IMR-90 (cell line): ENCODE data around the gene TMEM59. TPM values are rescaled to one million over a fixed set of nuclear protein-coding genes. Genes with fewer than 3 reads are reported as not detected.

ENCODE experiments used
- ATAC-seq: fragments of 200-7000 bp; cut with Tn5 transposase; 2 replicates; pipeline ENCODE4 v1.9.1; 2020; ENCODE audit warnings: low read depth, mild to moderate bottlenecking, moderate library complexity
- BruUV-seq: library from RNA; stranded (reverse); fragments of 400-500 nt; replicated peaks from 2 replicates; lab custom pipeline; 2021; lab: Mats Ljungman, UMichigan
- CTCF ChIA-PET: fragments of 300-600 bp; formaldehyde crosslinking; extraction: SDS; loops from one replicate; lab custom pipeline; 2021; ENCODE audit warnings: antibody characterized with exemption; lab: Yijun Ruan, JAX
- POLR2A ChIA-PET: fragments of 300-600 bp; sonication (Branson Sonifier 250); formaldehyde crosslinking; loops from one replicate; lab custom pipeline; 2022; ENCODE audit warnings: antibody characterized with exemption; ENCODE audit not compliant: unreplicated experiment; lab: Charles Lee
- DNase-seq: peaks from one replicate; pipeline ENCODE4 v3.0.0; 2013
- H2AFZ ChIP-seq: replicated peaks from 2 replicates; pipeline ENCODE3; 2013; ENCODE audit warnings: low read length, mild to moderate bottlenecking; ENCODE audit not compliant: poor library complexity
- H2AK5ac ChIP-seq: 2 replicates; pipeline ENCODE4 v1.6.1; 2013; ENCODE audit warnings: low read depth, low read length, inconsistent platforms
- H2AK9ac ChIP-seq: replicated peaks from 2 replicates; pipeline ENCODE3; 2013; ENCODE audit warnings: mild to moderate bottlenecking, low read depth, low read length, moderate library complexity; ENCODE audit not compliant: poor library complexity
- H2BK120ac ChIP-seq: 2 replicates; pipeline ENCODE4 v1.6.1; 2013; ENCODE audit warnings: low read depth, low read length, inconsistent platforms
- H2BK15ac ChIP-seq: 3 replicates; pipeline ENCODE4 v1.6.1; 2013; ENCODE audit warnings: low read depth, low read length, inconsistent platforms
- H2BK20ac ChIP-seq: 2 replicates; pipeline ENCODE4 v1.6.1; 2013; ENCODE audit warnings: low read depth, mild to moderate bottlenecking, inconsistent platforms, low read length, moderate library complexity
- H2BK5ac ChIP-seq: 2 replicates; pipeline ENCODE4 v1.6.1; 2013; ENCODE audit warnings: mild to moderate bottlenecking, low read depth, low read length, inconsistent platforms; ENCODE audit not compliant: poor library complexity, severe bottlenecking
- H3K14ac ChIP-seq: replicated peaks from 2 replicates; pipeline ENCODE4 v1.6.1; 2013; ENCODE audit warnings: low read depth, low read length, inconsistent platforms
- H3K18ac ChIP-seq: 2 replicates; pipeline ENCODE4 v1.6.1; 2013; ENCODE audit warnings: low read depth, low read length, control low read depth
- H3K23ac ChIP-seq: 2 replicates; pipeline ENCODE4 v1.6.1; 2013; ENCODE audit warnings: low read depth, low read length, inconsistent platforms
- H3K27ac ChIP-seq: 2 replicates; pipeline ENCODE4 v1.5.1; 2013; ENCODE audit warnings: mild to moderate bottlenecking, control low read depth, low read length; ENCODE audit not compliant: insufficient read depth
- H3K27me3 ChIP-seq: 2 replicates; pipeline ENCODE4 v1.6.1; 2013; ENCODE audit warnings: low read length; ENCODE audit not compliant: control insufficient read depth, insufficient read depth
- H3K36me3 ChIP-seq: 2 replicates; pipeline ENCODE4 v1.6.1; 2013; ENCODE audit warnings: low read length, mixed read lengths; ENCODE audit not compliant: control insufficient read depth, insufficient read depth
- H3K4ac ChIP-seq: 2 replicates; pipeline ENCODE4 v1.6.1; 2013; ENCODE audit warnings: low read depth, low read length, inconsistent platforms
- H3K4me1 ChIP-seq: 2 replicates; pipeline ENCODE4 v1.6.1; 2013; ENCODE audit warnings: low read length, mixed read lengths; ENCODE audit not compliant: control insufficient read depth, insufficient read depth
- H3K4me2 ChIP-seq: 2 replicates; pipeline ENCODE4 v1.6.1; 2013; ENCODE audit warnings: low read depth, mild to moderate bottlenecking, control low read depth, low read length, moderate library complexity
- H3K4me3 ChIP-seq: 2 replicates; pipeline ENCODE4 v1.5.1; 2013; ENCODE audit warnings: low read depth, mild to moderate bottlenecking, control low read depth, low read length, moderate library complexity; ENCODE audit not compliant: insufficient read depth
- H3K56ac ChIP-seq: 2 replicates; pipeline ENCODE4 v1.6.1; 2013; ENCODE audit warnings: low read length, inconsistent platforms; ENCODE audit not compliant: insufficient read depth; ENCODE audit errors: extremely low read depth
- H3K79me1 ChIP-seq, 2 experiments: 2 replicates each; pipeline ENCODE4 v1.6.1; 2013; ENCODE audit warnings: low read length in 2 of 2, inconsistent platforms in 1 of 2, low read depth in 1 of 2
- H3K9ac ChIP-seq: 2 replicates; pipeline ENCODE4 v1.6.1; 2013; ENCODE audit warnings: low read depth, low read length, control low read depth
- H3K9me1 ChIP-seq: 2 replicates; pipeline ENCODE4 v1.6.1; 2013; ENCODE audit warnings: low read length, inconsistent platforms; ENCODE audit not compliant: insufficient read depth
- H3K9me3 ChIP-seq: 2 replicates; pipeline ENCODE4 v1.6.1; 2013; ENCODE audit warnings: low read length; ENCODE audit not compliant: control insufficient read depth, insufficient read depth
- H4K20me1 ChIP-seq: 2 replicates; pipeline ENCODE4 v1.6.1; 2013; ENCODE audit warnings: low read length, inconsistent platforms; ENCODE audit not compliant: insufficient read depth
- H4K5ac ChIP-seq: 2 replicates; pipeline ENCODE4 v1.6.1; 2013; ENCODE audit warnings: mild to moderate bottlenecking, low read depth, low read length, control low read depth
- H4K8ac ChIP-seq, 2 experiments: 2 replicates each; pipeline ENCODE4 v1.6.1; 2013; ENCODE audit warnings: low read depth in 2 of 2, low read length in 2 of 2, control low read depth in 1 of 2, inconsistent platforms in 1 of 2
- H4K91ac ChIP-seq: 2 replicates; pipeline ENCODE4 v1.6.1; 2013; ENCODE audit warnings: low read depth, low read length, inconsistent platforms; ENCODE audit not compliant: insufficient read depth
- CHD1 ChIP-seq: IDR thresholded peaks from 2 replicates; pipeline ENCODE4 v1.6.1; 2012; ENCODE audit warnings: low read depth, low read length, improper control_type of control experiment
- CTCF ChIP-seq: conservative IDR thresholded peaks from 2 replicates; pipeline ENCODE4 v1.5.1; 2012; ENCODE audit warnings: mild to moderate bottlenecking, low read depth, low read length, improper control_type of control experiment
- ELK1 ChIP-seq: fragments of 150-350 bp; IDR thresholded peaks from 2 replicates; pipeline ENCODE4 v1.6.1; 2016; ENCODE audit warnings: low read depth, mild to moderate bottlenecking, low read length, moderate library complexity, borderline replicate concordance
- FOS ChIP-seq: fragments of 150-350 bp; IDR thresholded peaks from 2 replicates; pipeline ENCODE4 v1.6.1; 2016; ENCODE audit warnings: low read depth, low read length
- MAFK ChIP-seq: IDR thresholded peaks from 2 replicates; pipeline ENCODE4 v1.6.1; 2012; ENCODE audit warnings: low read depth, low read length, improper control_type of control experiment
- MAZ ChIP-seq: IDR thresholded peaks from 2 replicates; pipeline ENCODE4 v1.6.1; 2012; ENCODE audit warnings: low read depth, mild to moderate bottlenecking, low read length, improper control_type of control experiment, moderate library complexity, borderline replicate concordance
- NFE2L2 ChIP-seq: fragments of 150-350 bp; IDR thresholded peaks from 2 replicates; pipeline ENCODE4 v1.6.1; 2016; ENCODE audit warnings: low read depth, mild to moderate bottlenecking, low read length
- POLR2A ChIP-seq: IDR thresholded peaks from 2 replicates; pipeline ENCODE4 v1.6.1; 2012; ENCODE audit warnings: mild to moderate bottlenecking, low read depth, low read length
- RAD21 ChIP-seq: IDR thresholded peaks from 2 replicates; pipeline ENCODE4 v1.6.1; 2012; ENCODE audit warnings: low read length, improper control_type of control experiment
- RCOR1 ChIP-seq: IDR thresholded peaks from 2 replicates; pipeline ENCODE4 v1.6.1; 2012; ENCODE audit warnings: mild to moderate bottlenecking, low read length, improper control_type of control experiment; ENCODE audit not compliant: insufficient replicate concordance
- RFX5 ChIP-seq: IDR thresholded peaks from 2 replicates; pipeline ENCODE4 v1.8.0; 2012; ENCODE audit warnings: low read depth, mild to moderate bottlenecking, low read length, moderate library complexity
- SMC3 ChIP-seq: fragments of 150-350 bp; IDR thresholded peaks from 2 replicates; pipeline ENCODE4 v1.6.1; 2016; ENCODE audit warnings: low read depth, mild to moderate bottlenecking, antibody characterized with exemption, low read length, moderate library complexity
- WGBS, 2 experiments: methylation state at CpG; one replicate each; pipeline versions ENCODE4 v1.1.5 to v1.1.7; 2013; ENCODE audit warnings: missing lambda C conversion rate in 2 of 2; ENCODE audit not compliant: insufficient read length in 1 of 2; ENCODE audit errors: extremely low coverage in 2 of 2; 5-methylcytosine and 5-hydroxymethylcytosine counted together
- dilution Hi-C: fragments of 300-500 bp; cut with HindIII; formaldehyde crosslinking; loops from one replicate; pipeline ENCODE4 v1.14.3; 2018; ENCODE audit warnings: low sequenced_read_pairs; ENCODE audit not compliant: unreplicated experiment
- in situ Hi-C: fragments of 300-500 bp; cut with MboI; formaldehyde crosslinking; loops from 3 replicates; pipeline ENCODE4 v1.14.3; 2019; ENCODE audit warnings: low sequenced_read_pairs, inconsistent platforms, mixed read lengths
- intact Hi-C: fragments of 100-400 bp; cut with micrococcal nuclease; formaldehyde crosslinking; loops from 2 replicates; pipeline ENCODE4 v1.10.0; 2022
- polyA plus RNA-seq, 3 experiments: library from polyadenylated mRNA; depleted of rRNA; stranded (reverse); fragments of >200 nt; gene quantifications; 2 replicates each; pipeline ENCODE4 v1.2.3, GENCODE V29; 2012; ENCODE audit warnings: low replicate concordance in 1 of 3
- total RNA-seq: library from RNA; depleted of rRNA; stranded (reverse); fragments of >200 nt; gene quantifications from 2 replicates; pipeline ENCODE4 v1.2.3, GENCODE V29; 2012

The TMEM59 gene
- total and polyA plus RNA-seq, 2 of the 4 experiments (the other 2 are of a cell fraction) = 239 to 241 TPM

- H3K79me1 ChIP-seq = no peaks in the 10 kb centered on the region
- no peak overlapping the region for H3K14ac ChIP-seq
- no peak overlapping the region for H2BK20ac ChIP-seq
- dilution Hi-C loops = no loop called here
- no peak overlapping the region for H3K4me2 ChIP-seq
- no peak overlapping the region for H2AFZ ChIP-seq
- POLR2A ChIA-PET = no interaction called here
- WGBS, 2 experiments = 100% methylated on average over 1 of the region's 7 CpGs; no CpG with 5 or more reads in 1 of the 2 experiments
- no peak overlapping the region for H2BK120ac ChIP-seq
- no TSS peak for BruUV-seq
- no peak overlapping the region for H3K4ac ChIP-seq
- H2BK5ac ChIP-seq = no peak overlapping the region
- H3K18ac ChIP-seq = no peak overlapping the region
- no peak overlapping the region for H3K27ac ChIP-seq
- TF ChIP-seq FOS (no peak), MAZ (no peak), MAFK (no peak), NFE2L2 (no peak), RAD21 (no peak), ELK1 (no peak), POLR2A (no peak), RFX5 (no peak), SMC3 (no peak), CTCF (no peak), CHD1 (no peak), RCOR1 (no peak)
- H4K5ac ChIP-seq = no peak overlapping the region
- H4K20me1 ChIP-seq = no peaks in the 10 kb centered on the region
- in situ Hi-C loops = no loop called here
- H3K9me3 ChIP-seq = no peaks in the 10 kb centered on the region
- intact Hi-C loops = loop anchor here (2.0 kb wide), 1 partner anchor 50 kb away; no protein-coding TSS in a partner anchor
- no peak overlapping the region for H3K9ac ChIP-seq
- H3K23ac ChIP-seq = no peak overlapping the region
- H3K9me1 ChIP-seq = no peaks in the 10 kb centered on the region
- H3K27me3 ChIP-seq = no peaks in the 10 kb centered on the region
- no peak overlapping the region for H2AK5ac ChIP-seq
- no peak for DNase-seq
- H2AK9ac ChIP-seq = no peak overlapping the region
- no peaks in the 10 kb centered on the region for H3K4me1 ChIP-seq
- ATAC-seq = no peak
- no peak overlapping the region for H3K4me3 ChIP-seq
- H4K8ac ChIP-seq = no peak overlapping the region
- peaks cover 7% of the 10 kb centered on the region; the same call in 1 of the 2 replicates for H3K36me3 ChIP-seq
- CTCF ChIA-PET = interaction anchor here (1.6 kb wide), 1 partner anchor 15 kb away, joined by 6 read pairs; no protein-coding TSS in a partner anchor
- H3K56ac ChIP-seq = no peak overlapping the region
- H4K91ac ChIP-seq = no peak overlapping the region
- no peak overlapping the region for H2BK15ac ChIP-seq
Measured at GRCh38 chr1:54096877-54097240, 43.9 kb upstream of the TMEM59 start.
